RPMI8226 (cell line): ENCODE measurements around the gene AFG1L.
"Not testable (repeated sequence)": the region's sequence is repeated elsewhere in the genome, so short reads cannot be mapped to it uniquely, and the experiment has no call there.

Experiments
- DNase-seq: peaks from one replicate; pipeline ENCODE4 v3.0.0-alpha.2; 2015

Gene AFG1L

DNA sequence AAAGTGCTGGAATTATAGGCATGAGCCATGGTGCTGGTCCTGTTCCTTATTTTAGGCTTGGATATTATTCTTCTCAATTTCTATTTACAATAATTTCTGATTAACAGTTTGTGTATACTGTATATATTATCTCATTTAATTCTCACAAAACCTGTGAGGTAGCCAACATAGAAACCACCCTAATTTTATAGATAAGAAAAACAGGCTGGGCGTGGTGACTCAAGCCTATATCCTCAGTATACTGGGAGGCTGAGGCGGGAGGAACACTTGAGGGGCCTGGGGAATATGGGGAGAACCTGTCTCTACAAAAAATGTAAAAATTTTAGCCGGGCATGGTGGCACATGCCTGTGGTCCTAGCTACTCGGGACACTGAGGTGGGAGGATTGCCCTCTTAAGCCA, 3.8 kb upstream of the AFG1L start:
- no peak for DNase-seq

DNA sequence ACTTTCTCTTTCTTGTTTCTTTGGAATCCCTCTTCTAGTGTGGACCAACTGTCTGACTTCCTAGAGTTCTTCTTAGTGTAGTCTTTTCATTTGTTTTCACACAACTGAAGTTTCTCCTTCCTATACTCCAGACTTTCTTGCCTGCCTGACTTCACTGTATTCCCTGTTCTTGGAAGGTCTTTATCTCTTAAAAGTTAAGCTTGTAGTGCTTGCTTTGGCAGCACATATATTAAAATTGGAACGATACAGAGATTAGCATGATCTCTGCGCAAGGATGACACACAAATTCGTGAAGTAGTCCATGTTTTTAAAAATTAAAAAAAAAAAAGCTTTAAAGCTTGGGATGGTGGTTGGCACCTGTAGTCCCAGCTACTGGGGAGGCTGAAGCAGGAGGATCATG, 2.3 kb upstream of the AFG1L start:
- not testable (repeated sequence) for DNase-seq

DNA sequence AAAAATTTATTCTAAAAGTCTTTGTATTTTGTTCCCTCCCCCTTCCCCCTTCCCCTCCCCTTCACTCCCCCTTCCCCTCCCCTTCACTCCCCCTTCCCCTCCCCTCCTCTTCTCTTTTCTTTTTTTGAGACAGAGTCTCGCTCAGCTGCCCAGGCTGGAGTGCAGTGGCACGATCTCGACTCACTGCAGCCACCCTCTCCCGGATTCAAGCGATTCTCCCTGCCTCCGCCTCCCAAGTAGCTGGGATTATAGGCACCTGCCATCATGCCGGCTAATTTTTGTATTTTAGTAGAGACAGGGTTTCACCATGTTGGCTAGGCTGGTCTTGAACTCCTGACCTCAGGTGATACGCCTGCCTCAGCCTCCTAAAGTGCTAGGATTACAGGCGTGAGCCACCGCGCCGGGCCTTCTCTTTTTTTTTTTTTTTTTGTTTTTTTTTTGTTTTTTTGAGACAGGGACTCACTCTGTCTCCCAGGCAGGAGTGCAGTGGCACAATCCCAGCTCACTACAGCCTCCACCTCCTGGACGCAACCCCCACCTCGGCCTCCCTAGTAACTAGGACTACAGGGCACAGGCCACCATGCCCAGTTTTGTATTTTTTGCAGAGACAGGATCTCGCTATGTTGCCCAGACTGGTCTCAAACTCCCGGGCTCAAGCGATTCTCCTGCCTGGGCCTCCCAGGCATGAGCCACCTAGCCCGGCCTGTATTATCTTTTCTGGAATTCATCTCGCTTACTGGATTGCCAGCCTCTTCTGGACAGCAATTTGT, 1.1 kb upstream of the AFG1L start:
- DNase-seq: no peak

DNA sequence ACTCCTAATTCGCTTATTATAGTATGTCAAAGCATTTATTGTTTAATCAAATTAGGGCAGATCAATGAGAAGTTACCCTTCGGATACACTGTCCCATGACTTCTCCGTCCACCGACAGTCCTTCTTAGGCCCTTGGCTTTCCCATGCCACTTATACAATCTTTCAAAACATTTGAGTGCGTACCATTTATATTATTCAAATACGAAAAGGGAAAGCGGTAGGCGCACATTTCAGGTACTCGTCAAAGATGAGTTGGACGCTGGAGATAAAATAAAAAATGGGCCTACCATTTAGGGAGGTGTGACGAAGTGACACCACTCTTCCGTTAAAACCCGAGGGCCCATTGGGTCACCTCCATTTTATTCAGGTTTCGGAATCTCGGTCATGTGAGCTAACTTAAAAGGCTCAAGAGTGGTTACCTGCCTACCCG, 542 bp upstream of the AFG1L start:
- DNase-seq: no peak

DNA sequence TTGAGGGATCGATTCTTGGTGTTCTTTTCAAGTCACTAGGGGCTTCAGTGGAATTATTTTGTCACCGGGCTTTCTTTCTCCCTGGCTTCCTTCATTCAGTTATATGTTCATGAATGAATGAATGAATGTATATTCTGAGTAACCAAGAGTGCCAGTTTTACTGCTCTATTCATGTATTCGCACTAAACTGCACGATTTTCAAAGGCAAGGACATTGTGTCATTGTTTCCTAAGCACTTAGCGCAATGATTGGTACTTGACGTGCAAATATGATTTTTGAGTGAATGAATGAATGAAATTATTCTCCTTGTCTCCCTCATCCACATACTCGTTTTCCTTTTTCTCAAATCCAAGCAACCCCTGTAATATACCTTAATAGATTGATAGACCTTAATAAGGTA, 822 bp downstream of the AFG1L start:
- DNase-seq: no peak

DNA sequence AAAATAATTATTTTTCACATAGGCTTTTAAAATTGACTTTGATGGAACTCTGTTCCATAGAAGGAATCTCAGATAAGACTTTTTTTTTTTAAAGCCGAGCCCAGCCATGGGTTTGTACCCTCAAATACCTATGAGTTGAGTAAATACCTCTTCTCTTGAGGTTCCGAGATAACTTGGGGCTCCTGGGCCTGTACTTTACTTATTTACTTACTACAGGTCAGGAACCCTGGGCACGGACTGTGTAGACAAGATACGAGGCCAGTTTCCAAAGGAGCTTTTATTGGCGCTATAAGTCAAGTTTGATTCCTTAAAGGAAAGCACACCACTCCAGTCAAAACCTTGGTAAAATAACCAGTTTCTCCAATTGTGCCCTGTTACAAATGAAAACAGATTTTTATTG, 7.5 kb downstream of the AFG1L start:
- DNase-seq: no peak

DNA sequence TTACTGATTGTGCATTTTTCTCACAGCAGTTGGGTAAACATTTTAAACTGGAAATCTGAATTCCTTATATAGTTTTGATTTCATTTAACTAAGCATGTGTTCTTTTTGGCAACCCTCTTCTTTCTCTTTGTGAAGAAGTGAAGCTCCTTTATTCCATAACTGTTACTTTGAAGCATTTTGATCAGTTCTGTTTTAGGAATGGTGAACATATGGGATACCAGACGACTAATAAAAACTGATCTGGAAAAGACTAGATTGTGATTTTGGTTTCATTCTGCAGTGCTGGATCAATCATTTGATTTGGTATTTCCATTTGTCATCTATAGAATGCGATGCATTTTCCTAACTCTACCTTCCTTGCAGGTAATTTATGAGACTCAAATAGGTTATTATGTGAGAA, 9.8 kb downstream of the AFG1L start:
- no peak for DNase-seq

DNA sequence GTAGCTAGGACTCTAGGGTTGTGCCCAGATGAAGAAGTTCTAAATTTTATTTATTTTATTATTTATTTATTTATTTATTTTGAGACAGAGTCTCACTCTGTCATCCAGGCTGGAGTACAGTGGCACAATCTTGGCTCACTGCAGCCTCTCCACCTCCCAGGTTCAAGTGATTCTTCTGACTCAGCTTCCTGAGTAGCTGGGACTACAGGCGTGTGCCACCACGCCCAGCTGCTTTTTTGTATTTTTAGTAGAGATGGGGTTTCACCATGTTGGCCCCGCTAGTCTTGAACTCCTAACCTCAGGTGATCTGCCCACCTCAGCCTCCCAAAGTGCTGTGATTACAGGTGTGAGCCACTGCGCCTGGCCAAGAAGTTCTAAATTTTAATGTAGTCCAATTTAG, 13.8 kb downstream of the AFG1L start:
- not testable (repeated sequence) for DNase-seq

DNA sequence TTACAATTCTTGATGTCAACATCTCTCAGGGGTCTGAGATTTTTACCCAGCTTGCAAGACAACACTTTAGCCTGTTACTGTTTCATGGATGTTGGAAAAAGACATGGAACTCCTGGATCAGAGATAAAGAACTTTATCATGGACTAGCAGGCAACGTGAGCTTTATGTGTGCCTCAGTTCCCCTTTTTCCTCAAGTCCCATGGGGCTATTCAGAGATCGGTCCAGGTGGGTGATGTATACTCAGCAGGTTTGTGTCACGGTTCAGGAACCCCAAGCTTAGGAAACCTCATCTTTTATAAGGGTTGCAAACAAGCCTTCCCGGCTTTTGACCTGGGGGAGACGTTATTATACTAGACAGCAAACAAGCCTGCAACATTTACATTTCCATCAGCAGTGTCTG, 15.0 kb downstream of the AFG1L start:
- no peak for DNase-seq

DNA sequence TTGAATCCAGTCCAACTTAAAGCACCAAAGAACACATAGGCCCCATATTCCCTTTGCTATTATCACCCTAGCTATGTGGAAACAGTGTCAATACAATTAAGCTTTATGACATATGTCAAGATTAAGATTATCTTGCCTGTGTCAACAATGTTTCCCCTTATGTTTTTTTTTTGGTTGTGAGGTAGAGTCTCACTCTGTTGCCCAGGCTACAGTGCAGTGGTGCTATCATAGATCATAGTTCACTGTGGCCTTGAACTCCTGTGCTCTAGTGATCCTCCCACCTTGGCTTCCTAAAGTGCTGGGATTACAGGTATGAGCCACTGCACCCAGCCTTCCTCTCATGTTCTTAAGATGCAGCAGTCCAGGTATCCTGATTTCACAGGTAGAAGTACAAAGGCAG, 17.8 kb downstream of the AFG1L start:
- DNase-seq: no peak

DNA sequence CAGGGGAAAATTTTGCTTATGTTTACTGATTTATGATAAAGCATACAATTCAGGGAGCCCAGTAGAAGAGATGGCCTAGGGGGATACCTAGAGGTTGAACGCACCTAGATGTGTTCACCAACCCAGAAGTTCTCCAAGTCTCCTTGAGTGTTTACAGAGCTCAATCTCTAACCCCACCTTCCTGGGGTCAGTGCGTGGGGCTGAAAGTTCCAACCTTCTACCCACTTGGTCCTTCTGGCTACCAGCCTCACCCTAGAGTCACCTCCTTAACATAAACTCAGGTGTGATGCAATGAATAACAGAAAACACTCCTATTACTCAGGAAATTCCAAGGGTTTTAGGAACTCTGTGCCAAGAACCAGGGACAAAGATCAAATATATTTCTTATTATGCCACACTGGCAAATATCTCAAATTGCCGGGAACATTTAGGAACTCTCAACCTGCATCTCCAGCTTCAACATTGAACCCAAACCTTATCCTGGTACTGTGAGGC, 26.4 kb downstream of the AFG1L start:
- no peak for DNase-seq

DNA sequence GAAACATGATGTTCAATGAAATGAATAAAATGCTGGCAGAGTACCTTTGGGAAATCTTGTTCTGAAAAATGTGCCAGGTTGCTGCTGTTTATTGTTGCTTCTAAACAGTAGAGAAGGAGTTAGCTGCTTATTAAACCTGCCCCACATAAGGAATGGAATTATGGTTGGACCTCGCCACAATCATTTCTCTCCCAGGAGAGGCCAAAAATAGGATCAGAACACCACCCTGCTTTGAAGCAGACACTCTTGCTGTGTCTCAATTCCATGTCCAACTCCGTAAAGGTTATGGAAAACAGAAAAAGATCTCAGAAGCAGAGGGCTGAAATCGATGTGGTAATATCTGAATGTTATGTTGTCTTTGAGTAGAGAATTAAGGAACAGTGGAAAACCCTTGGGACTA, 27.9 kb downstream of the AFG1L start:
- DNase-seq: no peak

DNA sequence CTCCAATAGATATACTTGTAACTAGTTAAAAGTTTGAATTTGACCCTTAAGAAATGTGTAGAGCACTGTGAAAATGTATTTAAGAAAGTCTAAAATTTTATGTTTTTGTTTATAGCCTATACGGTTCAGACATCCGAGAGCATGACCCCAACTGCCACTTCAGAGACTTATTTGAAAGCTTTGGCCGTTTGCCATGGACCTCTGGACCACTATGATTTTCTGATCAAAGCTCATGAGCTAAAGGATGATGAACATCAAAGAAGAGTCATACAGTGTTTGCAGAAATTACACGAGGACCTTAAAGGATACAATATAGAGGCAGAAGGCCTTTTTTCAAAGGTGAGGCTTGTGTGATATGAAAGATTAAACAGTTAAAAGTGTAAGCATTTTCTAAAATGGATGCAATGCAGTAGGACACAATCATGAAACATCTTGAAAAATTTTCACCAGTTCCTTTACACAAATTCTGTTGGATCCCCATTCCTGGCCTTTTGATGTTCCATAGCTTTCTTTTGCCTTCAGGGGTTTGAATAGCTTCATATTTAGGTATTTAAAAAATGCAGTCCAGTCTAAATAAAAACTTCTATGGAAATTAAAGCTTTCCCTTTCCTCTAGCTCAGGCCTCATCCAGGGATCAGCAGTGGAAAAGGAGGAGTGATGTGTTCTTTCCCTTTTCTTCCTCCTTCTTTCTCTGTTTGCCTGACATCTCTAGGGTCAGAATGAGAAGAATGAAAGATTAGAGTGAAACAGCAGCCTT, 29.0 kb downstream of the AFG1L start:
- DNase-seq: no peak

DNA sequence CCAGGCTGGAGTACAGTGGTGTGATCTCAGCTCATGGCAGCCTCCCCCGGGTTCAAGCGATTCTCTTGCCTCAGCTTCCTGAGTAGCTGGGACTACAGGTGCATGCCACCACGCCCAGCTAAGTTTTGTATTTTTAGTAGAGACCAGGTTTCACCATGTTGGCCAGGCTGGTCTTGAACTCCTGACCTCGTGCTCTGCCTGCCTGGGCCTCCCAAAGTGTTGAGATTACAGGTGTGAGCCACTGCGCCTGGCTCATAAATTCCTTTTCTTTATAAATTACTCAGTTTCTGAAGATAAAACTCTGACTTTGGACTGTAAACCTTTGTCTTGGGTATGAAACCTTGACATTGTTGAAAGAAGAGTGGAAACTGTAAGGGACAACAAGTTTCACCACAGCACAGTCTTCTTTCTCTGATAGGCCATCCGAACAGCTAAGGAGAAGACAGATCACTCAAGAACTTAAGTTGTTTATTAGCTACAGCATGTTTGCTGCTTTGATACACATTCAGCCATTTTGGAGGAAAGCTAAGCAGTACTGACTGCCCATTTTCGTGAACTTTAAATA, 35.4 kb downstream of the AFG1L start:
- not testable (repeated sequence) for DNase-seq

DNA sequence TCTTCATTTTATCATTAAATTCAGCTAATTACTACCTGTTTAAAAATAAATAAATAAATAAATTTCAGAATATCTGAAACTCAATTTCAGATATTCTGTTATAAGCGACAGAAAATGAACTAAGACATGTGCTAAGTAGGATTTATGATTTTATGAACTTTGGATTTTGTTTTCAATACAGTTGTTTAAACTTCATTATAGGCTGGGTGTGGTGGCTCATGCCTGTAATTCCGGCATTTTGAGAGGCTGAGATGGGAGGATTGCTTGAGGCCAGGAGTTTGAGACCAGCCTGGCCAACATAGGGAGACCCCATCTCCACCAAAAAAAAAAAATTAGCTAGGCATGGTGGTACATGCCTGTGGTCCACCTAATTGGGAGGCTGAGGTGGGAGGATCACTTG, 36.0 kb downstream of the AFG1L start:
- DNase-seq: no peak

DNA sequence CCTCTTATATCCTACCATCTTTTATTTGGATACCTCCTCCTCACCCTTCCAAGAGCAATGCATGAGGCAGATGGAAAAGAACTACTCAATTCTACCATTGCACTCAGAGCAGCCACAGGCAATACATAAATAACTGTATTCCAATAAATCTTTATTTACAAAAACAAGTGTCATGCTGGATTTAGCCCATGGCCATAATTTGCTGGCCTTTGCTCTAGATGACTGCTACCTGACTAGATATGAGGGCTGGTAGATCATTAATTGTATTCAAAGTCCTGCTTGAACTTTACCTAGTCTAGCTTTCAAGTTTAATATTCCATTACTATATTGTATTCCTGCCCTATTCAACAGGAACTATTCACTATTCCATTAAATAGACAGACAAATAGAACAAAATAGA, 37.1 kb downstream of the AFG1L start:
- no peak for DNase-seq

DNA sequence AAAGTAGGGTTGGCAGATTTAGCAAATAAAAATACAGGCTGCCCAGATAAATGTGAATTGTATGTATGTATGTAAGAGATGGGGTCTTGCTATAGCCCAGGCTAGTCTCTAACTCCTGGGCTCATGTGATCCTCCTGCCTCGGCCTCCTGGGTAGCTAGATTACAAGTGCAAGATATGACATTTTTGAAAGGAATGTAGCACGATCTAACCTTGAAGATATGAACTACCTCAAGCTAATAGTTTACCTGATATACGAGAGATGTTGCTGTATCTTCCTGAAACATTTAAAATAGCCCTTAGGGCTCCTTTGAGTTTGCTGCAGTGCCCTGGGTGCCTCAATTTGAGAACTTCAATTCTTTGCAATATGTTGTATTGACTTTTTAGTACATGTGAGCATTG, 42.1 kb downstream of the AFG1L start:
- DNase-seq: no peak

DNA sequence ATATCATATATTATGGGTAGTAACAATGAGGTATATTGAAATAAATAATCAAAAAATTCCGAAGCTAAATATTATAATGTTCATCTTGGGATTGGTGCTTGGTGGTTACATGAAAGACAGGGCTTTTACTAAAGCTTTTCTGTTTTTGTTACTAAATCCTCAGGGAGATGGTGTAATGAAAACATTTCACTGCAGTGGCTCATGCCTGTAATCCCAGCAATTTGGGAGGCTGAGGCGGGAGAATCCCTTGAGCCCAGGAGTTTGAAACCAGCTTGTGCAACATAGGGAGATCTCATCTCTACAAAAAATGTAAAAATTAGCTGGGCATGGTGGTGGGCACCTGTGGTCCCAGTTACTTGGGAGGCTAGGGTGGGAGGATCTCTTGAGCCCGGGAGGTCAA, 42.9 kb downstream of the AFG1L start:
- no peak for DNase-seq

DNA sequence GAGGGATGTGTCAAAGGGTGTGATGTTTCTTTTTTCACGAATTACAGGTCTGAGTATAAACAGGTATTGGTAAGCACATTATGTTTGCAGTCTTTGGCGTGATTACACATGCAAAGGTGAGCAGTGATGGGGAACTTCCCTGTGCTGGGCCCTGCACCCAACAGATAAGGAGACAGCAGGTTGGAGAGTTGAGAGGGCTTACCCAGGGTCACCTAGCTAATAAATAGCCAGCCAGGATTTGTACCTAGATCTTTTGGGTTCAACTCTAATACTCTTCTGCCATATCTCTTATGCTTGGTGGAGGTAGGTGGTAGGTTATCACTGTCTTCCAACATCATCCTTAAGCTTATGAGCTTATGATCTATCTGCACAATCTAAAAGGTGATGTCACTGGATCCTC, 46.5 kb downstream of the AFG1L start:
- DNase-seq: no peak

DNA sequence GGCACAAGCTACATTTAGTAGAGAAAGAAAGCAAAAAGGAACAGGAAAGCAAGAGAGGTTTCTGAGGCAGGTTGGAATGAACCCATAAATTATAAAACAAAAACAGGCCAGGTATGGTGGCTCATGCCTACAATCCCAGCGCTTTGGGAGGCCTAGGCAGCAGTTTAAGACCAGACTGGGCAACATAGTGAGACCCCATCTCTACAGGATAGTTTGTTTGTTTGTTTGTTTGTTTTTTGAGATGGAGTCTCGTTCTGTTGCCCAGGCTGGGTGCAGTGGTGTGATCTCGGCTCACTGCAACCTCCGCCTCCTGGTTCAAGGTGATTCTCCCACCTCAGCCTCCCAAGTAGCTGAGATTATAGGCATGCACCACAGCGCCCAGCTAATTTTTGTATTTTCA, 49.0 kb downstream of the AFG1L start:
- DNase-seq: no peak

DNA sequence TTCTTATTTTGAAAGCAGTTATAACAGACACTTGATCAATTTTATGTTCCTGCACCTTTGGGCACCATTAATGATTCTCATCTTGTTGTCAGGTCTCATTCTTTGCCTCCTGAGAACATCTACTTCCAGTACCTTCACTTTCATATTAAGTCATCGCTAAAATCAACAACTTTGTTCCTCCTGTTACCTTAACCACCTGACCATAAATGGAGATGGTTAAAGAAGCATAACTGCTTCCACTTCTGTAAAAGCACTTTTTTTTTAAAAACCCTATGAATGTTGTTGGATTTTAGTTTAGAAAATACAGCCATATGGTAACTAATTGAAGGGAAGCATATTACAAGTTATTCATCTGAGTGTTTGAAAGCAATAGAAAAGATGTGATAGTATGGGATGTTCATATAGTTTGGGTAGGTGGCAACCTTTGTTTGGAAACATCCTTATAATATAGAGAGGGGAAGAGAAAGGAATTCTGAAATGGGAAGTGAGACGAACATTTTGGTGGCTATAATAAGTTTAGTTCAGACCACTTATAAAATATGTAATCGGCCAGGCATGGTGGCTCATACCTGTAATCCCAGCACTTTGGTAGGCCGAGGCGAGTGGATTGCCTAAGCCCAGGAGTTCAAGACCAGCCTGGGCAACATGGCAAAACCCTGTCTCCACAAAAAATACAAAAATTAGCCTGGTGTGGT, 53.9 kb downstream of the AFG1L start:
- no peak for DNase-seq

DNA sequence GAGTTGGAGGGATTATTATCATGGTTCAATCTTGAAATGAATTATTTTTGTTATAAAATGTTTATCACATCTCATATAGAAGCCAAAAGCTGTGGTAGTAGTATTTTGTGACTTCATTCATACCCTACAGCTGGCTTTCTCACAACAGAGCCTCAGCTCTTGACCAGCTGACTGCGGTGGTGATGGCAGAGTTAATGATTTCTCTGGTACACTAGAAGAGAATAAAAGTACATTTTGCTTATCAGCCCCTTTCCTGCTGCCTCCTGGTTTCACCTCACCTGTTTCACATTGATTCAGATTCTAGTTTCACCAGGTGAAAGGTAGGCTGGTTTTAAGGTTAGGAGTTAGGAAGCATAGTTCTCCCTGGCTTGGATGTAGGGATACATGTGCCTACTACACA, 55.7 kb downstream of the AFG1L start:
- no peak for DNase-seq

DNA sequence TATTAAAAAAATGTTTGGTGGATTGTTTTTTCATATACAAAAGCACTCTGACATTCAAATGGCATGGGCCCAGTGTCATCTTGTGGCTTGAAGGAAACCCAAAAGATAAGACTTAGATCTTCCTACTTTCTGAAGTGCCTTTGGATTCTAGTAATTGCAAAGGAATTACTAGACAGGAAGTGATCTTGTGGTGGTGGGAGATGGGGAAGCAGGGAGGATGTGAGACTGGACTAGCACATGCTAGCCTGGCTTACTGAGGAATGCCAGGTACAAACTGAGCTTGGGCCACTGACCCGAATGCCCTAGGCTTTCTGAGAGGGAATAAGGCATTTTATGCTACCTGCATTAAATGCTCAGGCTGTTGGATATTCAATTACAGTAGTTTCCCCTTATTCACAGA, 59.0 kb downstream of the AFG1L start:
- no peak for DNase-seq

DNA sequence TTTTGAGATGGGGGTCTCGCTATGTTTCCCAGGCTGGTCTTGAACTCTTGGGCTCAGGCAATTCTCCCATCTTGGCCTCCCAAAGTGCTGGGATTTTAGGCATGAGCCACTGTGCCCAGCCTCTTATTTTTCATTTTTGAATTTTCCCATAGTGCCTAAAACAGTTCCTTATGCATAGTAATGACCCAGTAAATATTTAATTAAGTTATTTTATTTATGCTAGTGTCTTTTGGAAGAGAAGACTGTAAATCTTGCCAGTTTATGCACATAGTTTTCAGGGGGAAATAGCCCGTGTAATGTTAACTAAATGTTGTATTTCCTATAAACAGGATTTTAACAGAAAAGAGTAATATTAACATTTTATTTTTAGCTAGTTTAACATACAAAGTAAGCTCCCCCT, 60.3 kb downstream of the AFG1L start:
- no peak for DNase-seq
